Brain microvascular endothelial cell (primary cell): Measurements from ENCODE around the gene ASB6.

ENCODE experiments used
- DNase-seq: peaks from one replicate; pipeline ENCODE4 v3.0.0-alpha.2; 2020
- H3K27ac ChIP-seq: fragments of 250-450 bp; sonication (Bioruptor Pico); 2 replicates; pipeline ENCODE4 v1.5.1; 2020; ENCODE audit warnings: mild to moderate bottlenecking, moderate library complexity
- H3K27me3 ChIP-seq: fragments of 250-450 bp; sonication (Bioruptor Pico); replicated peaks from 2 replicates; pipeline ENCODE4 v1.5.1; 2020; ENCODE audit warnings: mild to moderate bottlenecking
- H3K36me3 ChIP-seq: fragments of 250-450 bp; sonication (Bioruptor Pico); replicated peaks from 2 replicates; pipeline ENCODE4 v1.5.1; 2020; ENCODE audit warnings: mild to moderate bottlenecking
- H3K4me3 ChIP-seq: 2 replicates; pipeline ENCODE4 v1.5.1; 2011; ENCODE audit warnings: low read depth, mild to moderate bottlenecking, control low read depth, low read length, moderate library complexity
- CTCF ChIP-seq: IDR thresholded peaks from 2 replicates; pipeline ENCODE4 v1.5.1; 2011; ENCODE audit warnings: low read depth, mild to moderate bottlenecking, moderate library complexity, low read length, control low read depth, inconsistent platforms; ENCODE audit errors: missing control alignments
- in situ Hi-C: cut with HindIII; loops from 2 replicates; pipeline ENCODE4 v1.10.0; 2017; ENCODE audit warnings: low sequenced_read_pairs, low pct_ligation_motif_present

Gene ASB6

DNA sequence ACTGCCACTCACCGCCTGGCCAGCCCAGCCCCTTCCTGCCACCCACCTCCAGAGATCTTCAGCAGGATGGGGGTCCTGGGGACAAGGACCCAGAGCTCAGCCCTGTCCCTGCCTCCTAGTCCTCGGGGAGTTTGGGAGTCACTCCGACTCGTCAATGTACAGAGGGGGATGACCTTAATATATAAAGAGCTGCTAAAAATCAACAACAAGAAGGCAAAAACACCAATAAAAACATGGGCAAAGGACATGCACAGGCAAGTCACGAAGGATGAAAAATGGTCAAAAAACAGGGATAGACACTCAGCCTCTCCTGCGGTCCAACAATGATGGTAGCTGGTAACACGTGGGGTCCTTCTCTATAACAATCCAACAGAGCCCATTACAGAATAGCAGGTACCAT, 4.7 kb upstream of the ASB6 start:
- no peak for TF ChIP-seq CTCF
- in situ Hi-C loops: no loop called here
- no peak overlapping the region for H3K27ac ChIP-seq
- H3K27me3 ChIP-seq: no peaks in the 10 kb centered on the region
- no peak for DNase-seq
- H3K4me3 ChIP-seq: no peak overlapping the region
- H3K36me3 ChIP-seq: no peaks in the 10 kb centered on the region

- H3K4me3 ChIP-seq: no peak overlapping the region
- no peaks in the 10 kb centered on the region for H3K36me3 ChIP-seq
- no peak for TF ChIP-seq CTCF
- in situ Hi-C loops: no loop called here
- H3K27ac ChIP-seq: no peak overlapping the region
- DNase-seq: no peak
- H3K27me3 ChIP-seq: no peaks in the 10 kb centered on the region
These were observed 4.3 kb upstream of the ASB6 start for GRCh38 chr9:129646252-129646651.

DNA sequence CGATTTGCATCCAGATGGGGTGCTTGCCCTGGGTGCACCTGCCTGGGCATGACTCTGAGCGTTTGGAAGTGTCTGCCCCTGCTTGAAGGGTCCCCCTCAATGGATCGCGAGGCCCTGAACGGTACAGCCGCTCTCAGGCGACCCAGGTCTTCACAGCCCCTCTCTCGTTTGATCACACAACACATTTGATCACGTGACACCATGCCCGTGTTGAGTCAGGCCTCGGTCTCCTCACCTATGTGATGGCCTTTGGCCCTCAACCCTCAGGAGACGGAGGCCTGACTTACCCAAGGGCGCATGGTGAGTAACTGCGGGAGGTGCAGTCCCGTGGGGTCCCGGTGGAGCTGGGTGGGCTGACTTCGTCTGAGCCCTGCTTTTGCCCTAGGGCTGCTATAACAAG, 3.0 kb upstream of the ASB6 start:
- in situ Hi-C loops: no loop called here
- no peak for TF ChIP-seq CTCF

GRCh38 chr9:129644365-129644764, 2.4 kb upstream of the ASB6 start:
- H3K27me3 ChIP-seq: no peaks in the 10 kb centered on the region
- H3K36me3 ChIP-seq: peaks cover 3% of the 10 kb centered on the region
- no peak for DNase-seq
- H3K4me3 ChIP-seq: no peak overlapping the region
- H3K27ac ChIP-seq: no peak overlapping the region
- in situ Hi-C loops: no loop called here
- no peak for TF ChIP-seq CTCF

More for the DNA sequence above, 3.0 kb upstream of the ASB6 start:
- Histone ChIP-seq H3K4me3 (no peak overlapping the region), H3K27ac (no peak overlapping the region), H3K36me3 (no peaks in the 10 kb centered on the region), H3K27me3 (no peaks in the 10 kb centered on the region)
- DNase-seq: no peak

- Histone ChIP-seq H3K27ac (no peak overlapping the region), H3K4me3 (no peak overlapping the region), H3K36me3 (peaks cover 4% of the 10 kb centered on the region), H3K27me3 (no peaks in the 10 kb centered on the region)
- TF ChIP-seq CTCF: no peak
- in situ Hi-C loops: no loop called here
- DNase-seq: no peak
These were observed 1.8 kb upstream of the ASB6 start for GRCh38 chr9:129643706-129644105.
